Measurements from ENCODE around the gene AURKAIP1. TPM values are rescaled to one million over a fixed set of nuclear protein-coding genes. Genes with fewer than 3 reads are reported as not detected.
"Not testable (repeated sequence)": the region's sequence is repeated elsewhere in the genome, so short reads cannot be mapped to it uniquely, and the experiment has no call there.

AURKAIP1 gene
- total RNA-seq, 3 donors from 2014 or later, result 150 to 180 (median 177) TPM

DNA sequence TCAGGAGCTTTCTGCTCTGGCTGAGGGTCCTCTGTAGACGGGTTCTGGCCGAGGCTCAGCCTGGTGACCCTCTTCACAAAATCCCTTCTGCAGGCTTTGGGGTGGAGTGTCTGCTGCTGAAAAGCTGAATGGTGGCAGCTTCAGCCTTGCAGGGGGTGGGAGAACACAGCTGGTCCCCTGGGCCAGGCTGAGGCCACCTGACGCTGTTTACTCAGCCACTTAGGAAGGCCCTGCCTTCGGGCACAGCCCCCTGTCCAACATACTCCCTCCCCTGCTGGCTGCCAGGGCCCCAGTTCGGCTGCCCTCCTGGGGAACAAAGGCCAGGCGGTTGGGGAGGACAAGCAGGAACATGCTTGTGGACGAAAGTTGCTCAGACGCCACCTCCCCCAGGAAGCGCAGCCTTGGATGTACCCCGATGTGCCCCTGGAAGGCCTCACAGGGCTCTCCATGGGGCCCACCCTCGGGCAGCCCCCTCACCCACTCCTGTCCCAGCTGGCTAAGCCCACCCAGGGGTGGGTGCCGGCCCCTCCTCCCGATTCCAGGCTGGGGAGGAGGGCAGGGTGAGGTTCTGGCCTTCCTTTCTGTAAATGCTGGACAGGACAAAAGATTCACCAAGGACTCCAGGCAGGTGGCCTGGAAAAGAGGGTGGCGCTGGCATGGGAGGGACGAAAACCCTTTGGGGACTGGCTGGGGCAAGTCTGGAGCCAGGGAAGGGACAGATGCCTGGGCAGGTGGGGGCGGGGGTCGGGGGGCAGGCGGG lies 46.3 kb upstream of the AURKAIP1 start, which contains the start of gene ANKRD65:
Gene ANKRD65, minus strand, starts transcription at position 130 of the 760 bp plus-strand sequence. CDS start 271 bp downstream, outside the sequence.
- ATAC-seq (no peak), DNase-seq (peak in 2 of 3 donors; percentile 12 to 45)
- TF ChIP-seq, protein P1, sequence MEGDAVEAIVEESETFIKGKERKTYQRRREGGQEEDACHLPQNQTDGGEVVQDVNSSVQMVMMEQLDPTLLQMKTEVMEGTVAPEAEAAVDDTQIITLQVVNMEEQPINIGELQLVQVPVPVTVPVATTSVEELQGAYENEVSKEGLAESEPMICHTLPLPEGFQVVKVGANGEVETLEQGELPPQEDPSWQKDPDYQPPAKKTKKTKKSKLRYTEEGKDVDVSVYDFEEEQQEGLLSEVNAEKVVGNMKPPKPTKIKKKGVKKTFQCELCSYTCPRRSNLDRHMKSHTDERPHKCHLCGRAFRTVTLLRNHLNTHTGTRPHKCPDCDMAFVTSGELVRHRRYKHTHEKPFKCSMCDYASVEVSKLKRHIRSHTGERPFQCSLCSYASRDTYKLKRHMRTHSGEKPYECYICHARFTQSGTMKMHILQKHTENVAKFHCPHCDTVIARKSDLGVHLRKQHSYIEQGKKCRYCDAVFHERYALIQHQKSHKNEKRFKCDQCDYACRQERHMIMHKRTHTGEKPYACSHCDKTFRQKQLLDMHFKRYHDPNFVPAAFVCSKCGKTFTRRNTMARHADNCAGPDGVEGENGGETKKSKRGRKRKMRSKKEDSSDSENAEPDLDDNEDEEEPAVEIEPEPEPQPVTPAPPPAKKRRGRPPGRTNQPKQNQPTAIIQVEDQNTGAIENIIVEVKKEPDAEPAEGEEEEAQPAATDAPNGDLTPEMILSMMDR (IDR thresholded peaks at IDR 0.05), result no peak
- no peak within 1 kb of the TSS for H3K4me3 ChIP-seq
- intact Hi-C loops (cut with DNase I, micrococcal nuclease), result no loop called here
- H3K4me1 ChIP-seq (ENCODE audit: low read depth), result peaks cover 6% of the 10 kb centered on the region
- no peaks in the 10 kb centered on the region for H3K9me3 ChIP-seq
- no peaks in the 10 kb centered on the region for H3K36me3 ChIP-seq (ENCODE audit: low read depth)

DNA sequence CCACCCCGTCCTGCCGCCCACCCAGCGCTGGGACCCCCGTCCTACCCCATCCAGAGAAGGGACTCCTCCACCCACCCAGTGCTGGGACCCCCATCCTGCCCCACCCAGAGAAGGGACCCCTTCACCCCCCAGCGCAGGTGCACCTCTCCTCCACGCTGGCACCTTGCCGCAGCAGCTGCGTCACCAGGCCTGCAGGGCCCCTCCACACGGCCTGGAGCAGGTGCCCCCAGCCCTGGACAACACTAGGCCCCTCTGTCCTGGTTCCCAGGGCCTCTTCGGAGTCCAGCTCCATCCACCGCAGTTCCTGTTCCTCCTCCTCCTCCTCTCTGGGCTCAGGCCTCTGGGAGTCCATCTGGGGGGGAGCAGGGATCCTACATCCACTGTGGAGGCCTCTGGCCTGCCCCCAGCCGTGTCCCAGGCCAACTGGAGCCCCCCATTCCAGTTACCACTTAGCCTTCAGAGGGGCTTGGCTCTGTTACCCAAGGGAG lies 45.7 kb upstream of the AURKAIP1 start:
- peaks cover 6% of the 10 kb centered on the region for H3K4me1 ChIP-seq (ENCODE audit: low read depth)
- no peak overlapping the region for H3K4me3 ChIP-seq
- no peaks in the 10 kb centered on the region for H3K36me3 ChIP-seq (ENCODE audit: low read depth)
- ATAC-seq (peak; percentile 6), DNase-seq (peak in 2 of 3 donors; percentile 18 to 33)
- H3K9me3 ChIP-seq, result no peaks in the 10 kb centered on the region
- TF ChIP-seq, protein P1 (IDR thresholded peaks at IDR 0.05), result no peak
- intact Hi-C loops (cut with DNase I, micrococcal nuclease), result no loop called here

DNA sequence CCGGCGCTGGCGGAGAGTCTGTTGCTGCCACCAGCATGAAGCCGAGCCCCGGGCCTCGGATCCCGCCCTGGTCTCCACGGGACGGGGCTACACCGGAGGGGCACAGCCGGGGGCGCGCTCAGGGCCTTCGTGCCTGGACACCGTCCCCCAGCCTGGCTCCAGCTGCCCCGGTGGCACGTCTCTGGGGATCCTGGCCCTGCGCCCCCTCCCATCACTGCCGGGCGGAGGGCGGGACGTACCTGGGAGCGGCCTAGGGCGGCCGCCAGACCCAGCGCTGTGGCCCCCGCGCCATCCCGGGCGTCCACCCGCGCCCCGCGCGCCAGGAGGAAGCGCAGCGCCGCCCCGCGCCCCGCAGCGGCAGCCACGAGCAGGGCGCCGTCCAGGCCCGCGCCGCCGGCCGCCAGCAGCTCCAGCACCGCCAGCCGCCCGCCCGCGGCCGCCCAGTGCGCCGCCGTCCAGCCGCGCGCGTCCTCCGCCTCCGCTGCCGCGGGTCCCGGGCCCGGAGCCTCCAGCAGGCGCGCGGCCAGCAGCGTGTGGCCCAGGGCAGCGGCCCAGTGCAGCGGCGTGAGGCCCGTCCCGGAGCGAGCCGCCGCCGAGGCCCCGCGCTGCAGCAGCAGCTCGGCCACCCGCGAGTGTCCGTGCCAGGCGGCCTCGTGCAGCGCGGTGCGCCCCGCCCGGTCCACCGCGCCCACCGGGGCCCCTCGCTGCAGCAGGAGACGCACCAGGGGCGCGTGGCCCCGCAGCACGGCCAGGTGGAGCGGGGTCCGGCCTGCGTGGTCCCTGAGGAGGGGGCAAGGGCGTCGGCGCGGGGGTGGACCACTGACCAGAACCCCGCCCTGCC lies 45.0 kb upstream of the AURKAIP1 start:
- Histone ChIP-seq H3K9me3 (no peaks in the 10 kb centered on the region), H3K4me1 (ENCODE audit: low read depth) (peaks cover 6% of the 10 kb centered on the region), H3K36me3 (ENCODE audit: low read depth) (no peaks in the 10 kb centered on the region), H3K4me3 (no peak overlapping the region)
- ATAC-seq (peak; percentile 79), DNase-seq (peak in 2 of 3 donors; percentile 44)
- intact Hi-C loops (cut with DNase I, micrococcal nuclease), result no loop called here
- TF ChIP-seq, protein P1 (IDR thresholded peaks at IDR 0.05), result no peak

DNA sequence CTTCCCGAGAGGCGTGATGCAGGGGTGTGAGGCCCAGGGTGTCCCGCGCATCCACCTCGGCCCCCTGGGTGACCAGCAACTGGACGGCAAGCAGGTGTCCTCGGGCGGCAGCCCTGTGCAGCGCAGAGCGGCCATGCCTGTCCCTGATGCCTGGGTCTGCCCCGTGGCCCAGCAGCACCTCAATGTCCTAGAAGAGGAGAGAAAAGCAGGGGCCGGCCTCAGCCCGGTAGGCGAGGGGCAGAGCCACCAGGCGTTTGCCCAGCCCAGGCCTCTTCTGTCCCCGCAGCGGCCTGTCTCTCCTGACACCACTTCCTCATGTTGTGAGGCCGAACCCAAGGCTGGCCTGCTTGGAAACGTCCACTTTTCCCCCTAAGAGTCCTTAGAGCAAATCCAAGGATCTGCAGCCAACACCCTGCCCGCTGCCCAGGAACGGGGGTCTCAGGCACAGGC lies 44.4 kb upstream of the AURKAIP1 start:
- Histone ChIP-seq H3K4me1 (ENCODE audit: low read depth) (peaks cover 6% of the 10 kb centered on the region), H3K9me3 (no peaks in the 10 kb centered on the region), H3K36me3 (ENCODE audit: low read depth) (no peaks in the 10 kb centered on the region), H3K4me3 (no peak overlapping the region)
- TF ChIP-seq, protein P1 (IDR thresholded peaks at IDR 0.05), result no peak
- ATAC-seq, result peak; percentile 23
- intact Hi-C loops (cut with DNase I, micrococcal nuclease), result no loop called here
- DNase-seq, result peak in 2 of 3 donors; percentile 22 to 50

DNA sequence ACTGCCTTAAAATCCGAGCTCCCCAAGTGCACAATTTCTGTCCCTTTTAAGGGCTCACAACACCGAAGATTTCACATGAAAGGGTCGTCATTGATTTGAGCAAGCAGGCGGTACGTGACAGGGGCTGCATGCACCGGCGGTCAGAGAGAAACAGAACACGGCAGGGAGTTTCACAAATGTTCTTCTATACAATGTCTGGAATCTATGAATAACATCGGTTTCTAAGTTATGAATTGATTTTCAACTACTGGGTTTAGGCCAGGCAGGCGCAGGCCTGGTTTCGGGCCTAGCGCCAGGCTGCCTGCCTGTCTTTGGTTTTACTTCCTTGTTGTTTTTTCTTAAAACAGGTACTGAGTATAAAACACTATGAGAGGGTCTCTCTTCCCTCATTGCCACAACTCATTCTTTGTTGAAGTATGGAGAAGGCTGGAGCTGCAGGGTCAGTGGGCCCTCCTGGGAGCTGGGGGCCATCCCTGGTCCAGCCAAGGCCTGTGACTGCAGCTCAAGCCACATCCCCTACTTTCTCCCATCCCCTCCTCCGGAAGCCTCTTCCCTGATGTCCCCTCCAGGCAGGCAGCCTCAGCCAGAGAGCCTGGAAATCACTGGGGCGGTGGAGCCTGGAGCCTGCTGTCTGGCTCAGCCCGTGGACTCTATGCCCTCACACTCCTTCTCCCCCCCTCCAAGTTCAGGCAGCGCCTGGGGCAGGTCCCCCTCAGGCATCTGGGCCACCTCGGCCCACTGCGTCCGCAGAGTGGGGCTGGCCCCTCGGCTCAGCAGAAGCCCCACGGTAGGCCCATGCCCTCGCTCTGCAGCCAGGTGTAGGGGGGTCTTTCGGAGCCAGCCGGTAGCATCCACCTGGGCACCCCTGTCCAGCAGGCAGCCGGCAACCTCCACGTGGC lies 43.7 kb upstream of the AURKAIP1 start:
- DNase-seq, result peak in 2 of 3 donors; percentile 16 to 39
- ATAC-seq, result peak; percentile 10
- H3K4me3 ChIP-seq, result no peak overlapping the region

DNA sequence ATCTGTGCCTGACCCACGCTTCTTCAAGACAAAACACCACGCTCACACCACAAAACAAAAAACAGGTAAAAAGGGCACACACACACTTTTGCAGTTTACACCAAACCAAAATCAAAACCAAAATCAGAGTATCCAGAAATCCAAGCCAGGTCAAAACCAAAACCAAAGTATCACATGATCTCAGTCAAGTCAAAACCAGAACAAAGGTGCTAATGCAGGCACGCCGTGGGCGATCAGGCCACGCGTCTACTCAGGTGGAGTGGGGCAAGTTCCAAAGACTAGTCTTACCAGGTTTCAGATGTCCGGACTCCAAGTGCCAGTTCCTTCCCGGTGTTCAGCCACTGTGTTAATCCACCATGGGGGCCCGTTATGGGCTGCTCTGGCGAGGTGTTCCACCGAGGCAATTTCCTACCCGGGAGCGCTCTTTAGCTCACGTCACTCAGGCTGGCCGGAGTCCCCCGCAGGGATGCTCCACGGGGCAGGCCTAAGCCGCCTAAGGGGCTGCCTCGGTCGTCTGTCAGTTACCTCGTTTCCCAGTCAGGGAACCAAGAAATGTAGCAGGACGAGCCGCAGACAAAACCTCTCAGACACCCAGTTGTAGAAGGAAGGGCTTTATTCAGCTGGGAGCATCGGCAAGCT lies 42.9 kb upstream of the AURKAIP1 start:
- ATAC-seq; H3K9me3 ChIP-seq; H3K4me3 ChIP-seq; H3K4me1 ChIP-seq (ENCODE audit: low read depth); H3K36me3 ChIP-seq (ENCODE audit: low read depth); intact Hi-C loops (cut with DNase I, micrococcal nuclease): not testable (repeated sequence)
- DNase-seq, result peak in 1 of 3 donors; percentile 39

More for the DNA sequence above, 43.7 kb upstream of the AURKAIP1 start:
- intact Hi-C loops (cut with DNase I, micrococcal nuclease), result no loop called here
- Histone ChIP-seq H3K4me1 (ENCODE audit: low read depth) (peaks cover 6% of the 10 kb centered on the region), H3K36me3 (ENCODE audit: low read depth) (no peaks in the 10 kb centered on the region), H3K9me3 (no peaks in the 10 kb centered on the region)
- TF ChIP-seq, protein P1 (IDR thresholded peaks at IDR 0.05), result no peak

DNA sequence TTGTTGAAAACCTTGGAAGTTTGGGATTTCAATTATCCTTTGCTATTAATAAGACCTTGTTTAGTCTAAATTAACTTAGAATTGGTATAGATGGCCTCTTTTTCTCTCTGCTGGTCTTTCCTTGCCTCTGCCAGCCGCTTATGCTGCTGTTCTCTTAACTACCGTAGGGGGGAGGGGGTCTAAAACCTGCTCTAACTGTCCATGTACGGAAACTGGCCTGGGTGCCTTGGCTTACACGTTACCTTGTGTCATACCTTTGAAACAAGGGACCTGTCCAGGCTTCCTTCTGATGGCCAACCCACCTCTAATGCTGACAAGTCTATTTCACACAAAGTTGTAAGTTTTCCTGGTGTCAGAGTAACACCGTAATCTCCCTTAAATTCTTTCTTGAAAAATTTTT lies 42.4 kb upstream of the AURKAIP1 start:
- ATAC-seq; H3K4me3 ChIP-seq; H3K36me3 ChIP-seq (ENCODE audit: low read depth); H3K9me3 ChIP-seq; DNase-seq; H3K4me1 ChIP-seq (ENCODE audit: low read depth); intact Hi-C loops (cut with DNase I, micrococcal nuclease): not testable (repeated sequence)
